ENCODE data around the gene TMEM17. TPM values are rescaled to one million over a fixed set of nuclear protein-coding genes. Genes with fewer than 3 reads are reported as not detected.
A peak's percentile ranks its signal among the peaks of the same experiment; 100 is the strongest.

TMEM17 gene
- total and polyA plus RNA-seq, 2 experiments from 2014 or later = 0.94 to 1.7 TPM

- H3K4me3 ChIP-seq = peak overlapping the region; percentile 78
- no peak overlapping the region for H3K27ac ChIP-seq (ENCODE audit: low read depth)
- Mint-ChIP-seq H3K4me3 (peak overlapping the region; percentile 66), H3K27me3 (ENCODE audit: insufficient read depth, low read depth, poor library complexity) (peaks cover 12% of the 10 kb centered on the region), H3K9me3 (no peaks in the 10 kb centered on the region), H3K27ac (no peak overlapping the region), H3K4me1 (peaks cover 15% of the 10 kb centered on the region), H3K36me3 (ENCODE audit: low read depth) (no peaks in the 10 kb centered on the region)
- TF ChIP-seq ZNF114 (CRISPR knock-in tag; IDR thresholded peaks at IDR 0.05) (no peak), REST (IDR thresholded peaks at IDR 0.05; ENCODE audit: unreplicated experiment) (no peak), POLR2AphosphoS5 (IDR thresholded peaks at IDR 0.05; ENCODE audit: low read depth) (0 out of 2 replicates have a peak, but pooled peaks have one; percentile 20), CTCF (conservative IDR thresholded peaks at IDR 0.05; ENCODE audit: low read depth in 2 of 2) (peak; percentile 62 to 99), CREB1 (CRISPR knock-in tag; IDR thresholded peaks at IDR 0.05; ENCODE audit: low read depth) (no peak), STAT1 (IDR thresholded peaks at IDR 0.05; ENCODE audit: unreplicated experiment) (no peak), ETS1 (IDR thresholded peaks at IDR 0.05) (0 out of 2 replicates have a peak, but pooled peaks have one; percentile 30), NANOG (IDR thresholded peaks at IDR 0.05; ENCODE audit: borderline replicate concordance) (no peak), ZNF462 (CRISPR knock-in tag; IDR thresholded peaks at IDR 0.05) (no peak), ZNF331 (CRISPR knock-in tag; IDR thresholded peaks at IDR 0.05; ENCODE audit: low read depth) (no peak), JUNB (IDR thresholded peaks at IDR 0.05; ENCODE audit: unreplicated experiment) (no peak), EZH2phosphoT487 (IDR thresholded peaks at IDR 0.05; ENCODE audit: unreplicated experiment) (no peak), EZH2 (IDR thresholded peaks at IDR 0.05; ENCODE audit: low read depth, unreplicated experiment) (no peak)
- no peaks in the 10 kb centered on the region for H3K36me3 ChIP-seq (ENCODE audit: insufficient read depth)
- H3K27me3 ChIP-seq (ENCODE audit: insufficient read depth) = peaks cover 9% of the 10 kb centered on the region; the same call in 1 of the 2 replicates
- no peaks in the 10 kb centered on the region for H4K20me1 ChIP-seq (replicated peaks; ENCODE audit: insufficient read depth)
- H3K9me2 ChIP-seq (ENCODE audit: insufficient read depth) = no peaks in the 10 kb centered on the region
- H3F3A ChIP-seq (replicated peaks; ENCODE audit: low read depth) = no peaks in the 10 kb centered on the region
- DNase-seq (ENCODE audit: low spot score) (peak; percentile 90), ATAC-seq (peak; percentile 96)
- peaks cover 16% of the 10 kb centered on the region for H3K4me1 ChIP-seq (ENCODE audit: insufficient read depth)
- H2AFZ ChIP-seq = peak overlapping the region; percentile 100
- peak overlapping the region; percentile 98 for H3K4me2 ChIP-seq
- no peaks in the 10 kb centered on the region for H3K79me2 ChIP-seq (replicated peaks; ENCODE audit: insufficient read depth)
Measured at GRCh38 chr2:62456721-62457539, 49.1 kb downstream of the TMEM17 start.
